Gastroesophageal sphincter (tissue), 4 donors: Measurements from ENCODE around the gene F3. TPM values are rescaled to one million over a fixed set of nuclear protein-coding genes. Genes with fewer than 3 reads are reported as not detected.

Source experiments
- ATAC-seq: fragments of 150-250 bp; one replicate; pipeline ENCODE4 v1.9.1; 2016; ENCODE audit warnings: mild to moderate bottlenecking, moderate library complexity
- H3K27ac ChIP-seq, 4 donors: fragments of 200-600 bp; sonication (generic) in 3 of 4; 1 replicate in 3 of 4; 2 replicates in 1 of 4; pipeline ENCODE4 v1.5.1; 2016 to 2019
- H3K27me3 ChIP-seq: fragments of 200-600 bp; sonication (generic); one replicate; pipeline ENCODE4 v1.5.1; 2019
- H3K36me3 ChIP-seq, 2 donors: fragments of 200-600 bp; sonication (generic); one replicate each; pipeline ENCODE4 v1.5.1; 2019; ENCODE audit warnings: control low read depth in 1 of 2
- H3K4me1 ChIP-seq, 3 donors: fragments of 200-600 bp; sonication (generic); 1 replicate in 2 of 3; 2 replicates in 1 of 3; pipeline ENCODE4 v1.5.1; 2016 to 2019; ENCODE audit warnings: control low read depth in 2 of 3
- H3K4me3 ChIP-seq, 2 donors: fragments of 200-600 bp; sonication (generic); one replicate each; pipeline ENCODE4 v1.5.1; 2019; ENCODE audit warnings: mild to moderate bottlenecking in 1 of 2, moderate library complexity in 1 of 2
- H3K9me3 ChIP-seq, 3 donors: fragments of 200-600 bp; sonication (generic); one replicate each; pipeline ENCODE4 v1.5.1; 2017 to 2019; ENCODE audit warnings: control low read depth in 2 of 3
- EP300 ChIP-seq: sonication (generic); formaldehyde crosslinking; IDR thresholded peaks from one replicate; pipeline ENCODE4 v1.6.1; 2017; ENCODE audit warnings: antibody characterized with exemption, mild to moderate bottlenecking
- POLR2A ChIP-seq, 2 donors: fragments of 450-650 bp; IDR thresholded peaks; one replicate each; pipeline ENCODE4 v1.6.1; 2017; ENCODE audit warnings: antibody characterized with exemption in 2 of 2, mild to moderate bottlenecking in 2 of 2, moderate library complexity in 1 of 2
- POLR2AphosphoS5 ChIP-seq: sonication (generic); formaldehyde crosslinking; IDR thresholded peaks from one replicate; pipeline ENCODE4 v1.6.1; 2017; ENCODE audit warnings: antibody characterized with exemption
- WGBS, 2 donors: methylation state at CpG; one replicate each; pipeline ENCODE4 v1.1.5; 2018; ENCODE audit warnings: low coverage in 1 of 2; 5-methylcytosine and 5-hydroxymethylcytosine counted together
- total RNA-seq, 4 donors: library from RNA; depleted of rRNA; stranded (reverse); fragments of >200 nt; gene quantifications; one replicate each; pipeline ENCODE4 v1.1.0, GENCODE V29; 2016
- TF ChIP-seq, protein P1 (sequence below), 4 experiments: fragments of 200-600 bp in 2 of 4; fragments of 450-650 bp in 2 of 4; sonication (generic) in 1 of 4; IDR thresholded peaks; one replicate each; pipeline ENCODE4 v1.5.1; 2017 to 2019; ENCODE audit warnings: antibody characterized with exemption in 4 of 4, mild to moderate bottlenecking in 2 of 4, moderate library complexity in 2 of 4

Gene F3
- total RNA-seq, 4 donors from 2014 or later: 15.4 to 110 (median 19.0) TPM

GRCh38 chr1:94501935-94502334, 39.6 kb downstream of the F3 start:
- ATAC-seq: no peak
- H3K4me1 ChIP-seq: no peaks in the 10 kb centered on the region
- H3K9me3 ChIP-seq: no peaks in the 10 kb centered on the region
- H3K4me3 ChIP-seq: no peak overlapping the region
- no peak overlapping the region for H3K27ac ChIP-seq
- WGBS, 2 donors: 89 to 95% methylated on average over 3 to 4 of the region's 4 CpGs
- H3K27me3 ChIP-seq: no peaks in the 10 kb centered on the region
- peaks cover 0 to 88% of the 10 kb centered on the region in 2 donors for H3K36me3 ChIP-seq
- no peak for TF ChIP-seq POLR2A (IDR thresholded peaks at IDR 0.05)
- no peak for TF ChIP-seq EP300
- TF ChIP-seq POLR2AphosphoS5: no peak
- TF ChIP-seq, protein P1, sequence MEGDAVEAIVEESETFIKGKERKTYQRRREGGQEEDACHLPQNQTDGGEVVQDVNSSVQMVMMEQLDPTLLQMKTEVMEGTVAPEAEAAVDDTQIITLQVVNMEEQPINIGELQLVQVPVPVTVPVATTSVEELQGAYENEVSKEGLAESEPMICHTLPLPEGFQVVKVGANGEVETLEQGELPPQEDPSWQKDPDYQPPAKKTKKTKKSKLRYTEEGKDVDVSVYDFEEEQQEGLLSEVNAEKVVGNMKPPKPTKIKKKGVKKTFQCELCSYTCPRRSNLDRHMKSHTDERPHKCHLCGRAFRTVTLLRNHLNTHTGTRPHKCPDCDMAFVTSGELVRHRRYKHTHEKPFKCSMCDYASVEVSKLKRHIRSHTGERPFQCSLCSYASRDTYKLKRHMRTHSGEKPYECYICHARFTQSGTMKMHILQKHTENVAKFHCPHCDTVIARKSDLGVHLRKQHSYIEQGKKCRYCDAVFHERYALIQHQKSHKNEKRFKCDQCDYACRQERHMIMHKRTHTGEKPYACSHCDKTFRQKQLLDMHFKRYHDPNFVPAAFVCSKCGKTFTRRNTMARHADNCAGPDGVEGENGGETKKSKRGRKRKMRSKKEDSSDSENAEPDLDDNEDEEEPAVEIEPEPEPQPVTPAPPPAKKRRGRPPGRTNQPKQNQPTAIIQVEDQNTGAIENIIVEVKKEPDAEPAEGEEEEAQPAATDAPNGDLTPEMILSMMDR (IDR thresholded peaks at IDR 0.05): no peak

DNA sequence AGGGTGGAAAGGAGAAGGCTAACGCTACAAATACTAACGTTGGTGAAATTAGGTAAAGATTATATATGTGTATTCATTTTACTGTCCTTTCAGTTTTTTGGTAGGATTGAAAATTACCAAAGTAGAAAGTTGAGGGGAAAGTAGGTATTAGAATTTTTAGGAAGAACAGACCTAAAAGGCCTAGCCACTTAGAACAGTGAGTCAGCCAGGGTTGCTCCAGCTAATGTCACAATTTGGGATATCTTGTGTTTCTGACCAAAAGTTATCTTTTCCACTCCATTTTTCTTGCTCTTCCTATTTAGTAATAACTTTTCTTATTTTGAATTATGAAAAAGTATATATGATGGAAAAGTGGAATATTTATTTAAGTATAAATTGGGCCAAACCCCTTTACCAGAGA, 40.1 kb downstream of the F3 start:
- TF ChIP-seq POLR2AphosphoS5 (no peak), POLR2A (IDR thresholded peaks at IDR 0.05) (no peak), EP300 (no peak)
- TF ChIP-seq, protein P1 (IDR thresholded peaks at IDR 0.05): no peak
- Histone ChIP-seq H3K36me3 (peaks cover 0 to 85% of the 10 kb centered on the region in 2 donors), H3K27me3 (no peaks in the 10 kb centered on the region), H3K4me1 (no peaks in the 10 kb centered on the region), H3K9me3 (no peaks in the 10 kb centered on the region), H3K27ac (no peak overlapping the region), H3K4me3 (no peak overlapping the region)
- no peak for ATAC-seq
- 64 to 83% methylated on average over 2 of the region's 2 CpGs for WGBS, 2 donors

DNA sequence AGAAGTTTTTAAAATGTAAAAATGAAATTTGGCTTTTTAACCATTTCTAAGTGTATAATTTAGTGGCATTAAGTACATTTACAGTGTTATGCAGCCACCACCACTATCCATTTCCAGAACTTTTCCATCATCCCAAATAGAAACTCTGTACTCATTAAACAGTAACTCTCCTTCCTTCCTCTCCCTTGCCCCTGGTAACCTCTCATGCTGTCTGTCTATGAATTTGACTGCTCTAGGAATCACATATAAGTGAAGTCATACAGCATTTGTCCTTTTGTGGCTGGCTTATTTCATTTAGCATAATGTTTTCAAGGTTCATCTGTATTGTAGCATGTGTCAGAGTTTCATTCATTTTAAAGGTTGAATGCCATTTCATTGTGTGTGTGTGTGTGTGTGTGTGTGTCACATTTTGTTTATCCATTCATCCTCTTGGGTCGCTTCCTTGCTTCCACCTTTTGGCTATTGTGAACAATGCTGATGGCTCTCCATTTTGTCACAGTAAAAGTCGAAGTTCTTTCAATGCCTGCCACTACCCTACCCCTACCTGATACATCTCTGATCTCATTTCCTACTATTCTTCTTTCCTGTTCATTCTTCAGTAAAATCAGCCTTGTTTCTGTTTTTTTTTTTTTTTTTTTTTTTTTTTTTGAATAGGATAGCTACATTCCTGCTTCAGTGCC, 45.3 kb downstream of the F3 start:
- no peak overlapping the region for H3K27ac ChIP-seq
- H3K27me3 ChIP-seq: no peaks in the 10 kb centered on the region
- H3K36me3 ChIP-seq: peaks cover 4 to 56% of the 10 kb centered on the region in 2 donors
- no peaks in the 10 kb centered on the region for H3K4me1 ChIP-seq
- no peaks in the 10 kb centered on the region for H3K9me3 ChIP-seq
- no peak overlapping the region for H3K4me3 ChIP-seq
- no peak for ATAC-seq
- no peak for TF ChIP-seq POLR2A (IDR thresholded peaks at IDR 0.05)
- 79 to 100% methylated on average over 2 of the region's 2 CpGs for WGBS, 2 donors

DNA sequence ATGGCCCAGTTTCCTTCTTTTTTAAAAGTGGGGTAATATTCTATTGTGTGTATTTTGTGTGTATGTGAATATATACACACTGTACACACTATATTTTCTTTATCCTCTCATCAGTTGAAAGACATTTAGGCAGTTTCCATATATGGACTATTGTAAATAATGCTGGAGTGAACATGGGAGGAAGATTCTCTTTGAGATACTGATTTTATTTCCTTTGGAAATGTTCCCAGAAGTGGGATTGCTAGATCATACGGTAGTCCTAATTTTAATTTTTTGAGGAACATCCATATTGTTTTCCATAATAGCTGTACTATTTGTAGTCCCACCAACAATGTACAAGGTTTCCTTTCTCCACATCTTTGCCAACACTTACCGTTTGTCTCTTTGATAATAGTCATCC, 51.0 kb downstream of the F3 start:
- Histone ChIP-seq H3K36me3 (peaks cover 4 to 66% of the 10 kb centered on the region in 2 donors), H3K9me3 (no peaks in the 10 kb centered on the region), H3K27me3 (no peaks in the 10 kb centered on the region), H3K4me3 (no peak overlapping the region), H3K4me1 (no peaks in the 10 kb centered on the region), H3K27ac (no peak overlapping the region)
- 69 to 78% methylated on average over 2 of the region's 2 CpGs for WGBS, 2 donors
- no peak for ATAC-seq
- TF ChIP-seq POLR2A (IDR thresholded peaks at IDR 0.05) (no peak), POLR2AphosphoS5 (no peak), EP300 (no peak)
- TF ChIP-seq, protein P1 (IDR thresholded peaks at IDR 0.05): no peak

DNA sequence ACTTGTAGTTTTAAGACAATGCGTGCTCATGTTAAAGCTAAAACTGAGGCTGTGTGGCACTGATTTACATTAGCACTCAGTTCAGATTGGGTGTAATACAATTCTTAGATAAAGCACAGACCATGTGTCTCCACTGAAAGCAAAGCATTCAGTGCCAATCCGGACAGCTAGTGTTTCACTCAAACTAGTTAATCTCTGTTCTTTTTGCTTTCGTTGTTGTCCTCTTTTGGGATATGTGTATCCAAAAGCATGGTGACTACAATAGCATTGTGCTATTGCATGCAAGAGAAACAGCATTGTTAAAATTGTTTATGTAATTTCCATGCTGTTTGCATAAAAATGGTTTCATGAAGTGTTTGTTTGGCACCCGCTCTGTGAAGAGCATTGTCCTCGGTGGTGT, 54.6 kb downstream of the F3 start:
- 75 to 81% methylated on average over 5 of the region's 5 CpGs for WGBS, 2 donors
- no peaks in the 10 kb centered on the region for H3K4me1 ChIP-seq
- no peak for ATAC-seq
- no peak overlapping the region for H3K4me3 ChIP-seq
- H3K27ac ChIP-seq: no peak overlapping the region
- H3K9me3 ChIP-seq: no peaks in the 10 kb centered on the region
- no peaks in the 10 kb centered on the region for H3K27me3 ChIP-seq
- peaks cover 0 to 79% of the 10 kb centered on the region in 2 donors for H3K36me3 ChIP-seq
- no peak for TF ChIP-seq EP300
- no peak for TF ChIP-seq POLR2AphosphoS5

DNA sequence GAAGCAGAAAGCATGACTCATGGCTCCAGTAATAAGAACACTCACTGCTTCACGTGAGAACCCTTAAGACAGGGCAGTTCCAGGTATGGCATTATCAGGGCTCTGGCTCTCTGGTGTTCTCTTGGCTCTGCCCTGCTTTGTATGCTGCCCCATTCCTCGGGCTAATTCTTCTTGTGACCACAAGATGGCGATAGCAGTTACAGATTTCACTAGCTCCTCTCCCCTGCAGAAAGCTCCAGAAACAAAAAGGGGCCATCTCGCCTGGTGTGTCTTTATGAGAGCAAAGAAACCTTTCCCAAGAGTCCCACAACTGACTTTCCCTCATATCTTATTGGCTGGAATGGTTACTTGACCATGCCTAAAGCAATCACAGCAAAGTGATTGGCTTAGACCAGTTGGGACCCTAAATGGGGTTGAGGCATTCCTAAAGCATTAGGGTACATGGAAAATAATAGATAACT, 60.1 kb downstream of the F3 start:
- Histone ChIP-seq H3K9me3 (no peaks in the 10 kb centered on the region), H3K4me3 (no peak overlapping the region), H3K36me3 (peaks cover 0 to 60% of the 10 kb centered on the region in 2 donors), H3K27me3 (no peaks in the 10 kb centered on the region), H3K4me1 (peaks cover 0 to 5% (median 0%) of the 10 kb centered on the region in 3 donors), H3K27ac (no peak overlapping the region)
- peak; percentile 77 for ATAC-seq
- TF ChIP-seq, protein P1 (IDR thresholded peaks at IDR 0.05): peak; percentile 62 to 87 (median 74)
- TF ChIP-seq EP300 (no peak), POLR2A (IDR thresholded peaks at IDR 0.05) (no peak), POLR2AphosphoS5 (no peak)
- 0 to 8% methylated on average over 1 to 4 of the region's 4 CpGs for WGBS, 2 donors
